Measurements from ENCODE around the gene ATG2B. TPM values are rescaled to one million over a fixed set of nuclear protein-coding genes. Genes with fewer than 3 reads are reported as not detected.

Gene ATG2B
- total and polyA plus RNA-seq, 10 of the 15 experiments (the other 5 are each of a cell fraction or from before 2014, with no cell fraction given) = 0.84 to 15.4 (median 9.9) TPM

GRCh38 chr14:96273629-96274028 is 89.5 kb downstream of the ATG2B start (continued):
- TF ChIP-seq USF2 (IDR thresholded peaks at IDR 0.05; ENCODE audit: borderline replicate concordance, low read depth, low read length) (no peak), ESRRA (IDR thresholded peaks at IDR 0.05; ENCODE audit: low read length) (no peak)

GRCh38 chr14:96272777-96273473 is 90.2 kb downstream of the ATG2B start:
- no peaks in the 10 kb centered on the region for H3K27me3 ChIP-seq (replicated peaks in 1 of 2; ENCODE audit: control insufficient read depth in 2 of 2, insufficient read depth in 2 of 2, low read length in 1 of 2)
- H3K4me2 ChIP-seq (ENCODE audit: control insufficient read depth, insufficient read depth) = no peak overlapping the region
- CTCF ChIA-PET = interaction anchor here (1.4 to 5.6 kb wide), 5 partner anchors 11 to 217 kb away, joined by 4 to 71 read pairs (median 20); no protein-coding TSS in a partner anchor
- H3K4me1 ChIP-seq (ENCODE audit: control insufficient read depth, insufficient read depth, low read length) = no peaks in the 10 kb centered on the region
- in situ Hi-C loops (cut with MboI) = loop anchor here (5.0 kb wide), 1 partner anchor 711 kb away; no protein-coding TSS in a partner anchor
- RAD21 ChIA-PET (ENCODE audit: unreplicated experiment) = interaction anchor here (1.1 to 1.3 kb wide), 2 partner anchors 58 to 172 kb away, joined by 3 read pairs; no protein-coding TSS in a partner anchor
- H3K9me3 ChIP-seq (replicated peaks; ENCODE audit: control insufficient read depth, insufficient read depth, low read length) = no peaks in the 10 kb centered on the region; the same call in 2 of the 3 replicates
- H3K79me2 ChIP-seq (ENCODE audit: control insufficient read depth, insufficient read depth, low read length) = no peaks in the 10 kb centered on the region
- H3K4me3 ChIP-seq = no peak overlapping the region
- no peak for DNase-seq (ENCODE audit: low read depth, low spot score)
- SMC1A ChIA-PET (ENCODE audit: uncharacterized antibody, unreplicated experiment) = interaction anchor here (1.5 to 2.0 kb wide), 4 partner anchors 13 to 714 kb away, joined by 4 to 6 read pairs (median 5); no protein-coding TSS in a partner anchor
- no peak overlapping the region for H3K27ac ChIP-seq (ENCODE audit: control insufficient read depth, insufficient read depth)
- WGBS (ENCODE audit: insufficient coverage, insufficient replicate concordance, low lambda C conversion rate, missing lambda C conversion rate) = 35% methylated on average over 3 of the region's 3 CpGs
- no peak overlapping the region for H3K9ac ChIP-seq (ENCODE audit: control insufficient read depth, insufficient read depth, low read length)
- intact Hi-C loops (cut with micrococcal nuclease; ENCODE audit: unreplicated experiment) = no loop called here
- no peaks in the 10 kb centered on the region for H3K36me3 ChIP-seq (ENCODE audit: control insufficient read depth in 2 of 2, insufficient read depth in 2 of 2, low read length in 1 of 2)
- no peak overlapping the region for H2AFZ ChIP-seq (ENCODE audit: control insufficient read depth, low read depth, low read length)
- FAIRE-seq = no peak
- H4K20me1 ChIP-seq (ENCODE audit: control insufficient read depth, insufficient read depth) = no peaks in the 10 kb centered on the region
- BruUV-seq (replicated peaks) = no TSS peak
- POLR2A ChIA-PET = no interaction called here
- no peak for ATAC-seq
- TF ChIP-seq ESRRA (IDR thresholded peaks at IDR 0.05; ENCODE audit: low read length) (no peak), BRCA1 (IDR thresholded peaks at IDR 0.05; ENCODE audit: low read depth, low read length) (no peak), MXI1 (IDR thresholded peaks at IDR 0.05; ENCODE audit: low read depth, low read length) (no peak), CBX3 (IDR thresholded peaks at IDR 0.05; ENCODE audit: borderline replicate concordance, low read depth) (no peak), CHD1 (IDR thresholded peaks at IDR 0.05; ENCODE audit: low read depth, low read length) (no peak), TCF12 (IDR thresholded peaks at IDR 0.05; ENCODE audit: low read depth, low read length) (no peak), EZH2 (IDR thresholded peaks at IDR 0.05; ENCODE audit: borderline replicate concordance, control insufficient read depth, low read depth, low read length) (no peak), BCL11A (IDR thresholded peaks at IDR 0.05; ENCODE audit: low read depth, low read length) (no peak), CREB1 (IDR thresholded peaks at IDR 0.05; ENCODE audit: low read depth) (no peak), ZBTB4 (CRISPR knock-in tag; IDR thresholded peaks at IDR 0.05) (no peak), MLLT1 (IDR thresholded peaks at IDR 0.05) (no peak), HSF1 (IDR thresholded peaks at IDR 0.05; ENCODE audit: low read depth, low read length) (no peak), IRF4 (IDR thresholded peaks at IDR 0.05; ENCODE audit: low read depth, low read length) (no peak), ZNF217 (IDR thresholded peaks at IDR 0.05) (no peak)
